Measurements from ENCODE around the gene C1orf174. TPM values are rescaled to one million over a fixed set of nuclear protein-coding genes. Genes with fewer than 3 reads are reported as not detected.

C1orf174 gene
- total and polyA plus RNA-seq, 11 donors, result 7.9 to 16.4 (median 11.3) TPM

DNA sequence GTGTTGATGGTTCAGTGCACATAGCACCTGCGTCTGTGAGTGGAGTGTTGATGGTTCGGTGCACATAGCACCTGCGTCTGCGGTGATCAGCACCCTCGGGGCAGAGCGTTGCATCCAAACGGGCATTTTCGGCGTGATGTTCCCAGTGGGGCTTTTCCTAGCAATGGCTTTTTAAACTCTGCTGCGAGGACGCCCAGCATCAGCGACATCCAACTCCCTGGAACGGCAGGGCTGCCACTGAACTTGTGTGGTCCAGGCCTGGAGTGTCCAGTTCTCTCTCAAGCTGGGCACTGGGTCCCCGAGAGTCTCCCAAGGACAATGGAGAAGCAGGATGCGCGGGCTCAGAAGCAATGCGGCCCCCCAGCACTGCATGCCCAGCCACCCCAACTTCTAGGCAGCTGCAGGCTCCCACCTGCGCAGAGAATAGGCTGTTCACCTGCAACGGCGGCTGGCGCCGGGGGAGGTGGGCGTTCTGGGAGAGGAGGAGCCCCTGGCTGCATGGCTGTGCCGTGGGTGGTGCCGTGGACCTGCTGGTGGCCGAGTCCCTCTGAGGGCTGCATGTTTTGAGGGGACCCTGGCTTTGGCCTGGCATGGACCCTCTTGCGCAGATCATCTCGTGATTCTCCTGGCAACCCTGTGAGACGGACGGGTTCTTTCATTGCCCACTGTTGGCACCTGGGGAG is 10.1 kb upstream of the C1orf174 start:
- 82 to 85% (median 84%) methylated on average over 27 to 30 of the region's 30 CpGs for WGBS, 4 donors
- ATAC-seq, result no peak

DNA sequence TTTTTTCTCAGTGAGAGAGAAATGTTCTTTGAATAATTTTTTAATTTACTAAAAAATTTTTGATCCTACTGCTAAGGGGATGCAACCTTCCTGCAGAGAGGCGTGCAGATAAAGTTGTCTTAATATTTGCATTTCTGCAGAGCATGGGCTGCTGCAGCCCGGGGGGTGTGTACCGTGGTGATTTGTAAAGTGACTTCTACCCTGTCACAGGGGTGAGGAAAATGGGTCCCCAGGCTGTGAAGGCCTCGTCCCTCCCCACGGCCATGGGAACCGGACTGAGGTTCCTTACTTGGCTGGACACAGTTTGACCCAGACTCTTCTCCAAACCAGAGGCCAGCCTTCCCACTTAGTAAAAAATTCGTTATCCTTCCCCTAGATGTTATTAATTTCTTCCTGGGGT is 9.5 kb upstream of the C1orf174 start:
- ATAC-seq (no peak), DNase-seq (no peak)
- Histone ChIP-seq H3K4me1 (peaks cover 0 to 7% (median 0%) of the 10 kb centered on the region in 12 donors), H3K4me3 (no peak overlapping the region), H3K27ac (no peak overlapping the region), H3K9me3 (no peaks in the 10 kb centered on the region), H3K27me3 (peaks cover 0 to 37% (median 14%) of the 10 kb centered on the region in 9 donors), H3K36me3 (no peaks in the 10 kb centered on the region)
- 57 to 78% (median 73%) methylated on average over 7 of the region's 7 CpGs for WGBS, 4 donors
- TF ChIP-seq, protein P1, sequence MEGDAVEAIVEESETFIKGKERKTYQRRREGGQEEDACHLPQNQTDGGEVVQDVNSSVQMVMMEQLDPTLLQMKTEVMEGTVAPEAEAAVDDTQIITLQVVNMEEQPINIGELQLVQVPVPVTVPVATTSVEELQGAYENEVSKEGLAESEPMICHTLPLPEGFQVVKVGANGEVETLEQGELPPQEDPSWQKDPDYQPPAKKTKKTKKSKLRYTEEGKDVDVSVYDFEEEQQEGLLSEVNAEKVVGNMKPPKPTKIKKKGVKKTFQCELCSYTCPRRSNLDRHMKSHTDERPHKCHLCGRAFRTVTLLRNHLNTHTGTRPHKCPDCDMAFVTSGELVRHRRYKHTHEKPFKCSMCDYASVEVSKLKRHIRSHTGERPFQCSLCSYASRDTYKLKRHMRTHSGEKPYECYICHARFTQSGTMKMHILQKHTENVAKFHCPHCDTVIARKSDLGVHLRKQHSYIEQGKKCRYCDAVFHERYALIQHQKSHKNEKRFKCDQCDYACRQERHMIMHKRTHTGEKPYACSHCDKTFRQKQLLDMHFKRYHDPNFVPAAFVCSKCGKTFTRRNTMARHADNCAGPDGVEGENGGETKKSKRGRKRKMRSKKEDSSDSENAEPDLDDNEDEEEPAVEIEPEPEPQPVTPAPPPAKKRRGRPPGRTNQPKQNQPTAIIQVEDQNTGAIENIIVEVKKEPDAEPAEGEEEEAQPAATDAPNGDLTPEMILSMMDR (IDR thresholded peaks at IDR 0.05), result no peak
- TF ChIP-seq POLR2A (IDR thresholded peaks at IDR 0.05), result no peak
- intact Hi-C loops (cut with DNase I), result loop anchor here in 7 of 10 donors (5.0 to 10.0 kb wide), 8 partner anchors 743 to 1838 kb away; partner anchors contain the start of genes AJAP1 (in 3 of the 7) and FAAP20 (in 1 of the 7)

More for the DNA sequence above, 10.1 kb upstream of the C1orf174 start:
- H3K9me3 ChIP-seq, result no peaks in the 10 kb centered on the region
- H3K27me3 ChIP-seq, result peaks cover 0 to 37% (median 14%) of the 10 kb centered on the region in 9 donors
- H3K27ac ChIP-seq, result no peak overlapping the region
- TF ChIP-seq, protein P1 (IDR thresholded peaks at IDR 0.05), result no peak
- TF ChIP-seq POLR2A (IDR thresholded peaks at IDR 0.05), result no peak
- H3K4me3 ChIP-seq, result no peak overlapping the region
- H3K36me3 ChIP-seq, result no peaks in the 10 kb centered on the region
- DNase-seq, result no peak
- H3K4me1 ChIP-seq, result peaks cover 0 to 7% (median 0%) of the 10 kb centered on the region in 12 donors
- intact Hi-C loops (cut with DNase I), result loop anchor here in 6 of 10 donors (5.0 to 10.0 kb wide), 7 partner anchors 742 to 1837 kb away; partner anchors contain the start of gene AJAP1 (in 3 of the 6)

DNA sequence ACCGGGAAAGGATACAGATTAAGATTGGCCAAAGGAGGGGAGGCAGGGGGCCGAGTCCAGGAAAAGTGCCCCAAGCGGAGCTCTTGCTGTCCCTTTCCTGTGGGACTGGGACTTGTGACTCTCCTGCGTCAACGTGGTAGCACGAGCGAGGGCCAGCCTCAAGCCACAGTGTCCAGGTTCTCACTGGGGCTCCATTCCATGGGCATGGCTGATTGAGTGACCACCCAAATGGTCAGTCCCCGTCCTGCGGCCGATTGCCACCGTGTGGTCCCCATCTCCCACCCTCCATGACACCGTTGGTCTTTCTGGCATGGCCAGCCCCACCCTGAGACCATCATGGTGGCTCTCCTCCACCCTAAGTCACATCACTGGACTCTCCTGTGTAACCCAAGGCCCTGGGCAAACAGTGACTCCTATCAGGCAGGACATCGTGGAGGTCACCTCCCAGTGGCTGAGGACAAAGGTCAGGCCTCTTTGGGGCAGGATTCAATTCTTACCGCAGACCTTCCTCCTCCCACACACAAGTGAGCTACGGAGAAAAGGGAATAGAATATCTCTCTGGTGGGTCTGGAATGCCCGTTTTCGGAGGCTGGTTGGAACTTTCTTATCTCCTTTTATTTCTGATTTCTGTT is 8.9 kb upstream of the C1orf174 start:
- ATAC-seq, result no peak

More for the DNA sequence above, 8.9 kb upstream of the C1orf174 start:
- TF ChIP-seq, protein P1 (IDR thresholded peaks at IDR 0.05), result no peak
- TF ChIP-seq POLR2A (IDR thresholded peaks at IDR 0.05), result no peak
- Histone ChIP-seq H3K27me3 (peaks cover 0 to 37% (median 14%) of the 10 kb centered on the region in 9 donors), H3K4me3 (no peak overlapping the region), H3K4me1 (peaks cover 0 to 7% (median 0%) of the 10 kb centered on the region in 12 donors), H3K27ac (no peak overlapping the region), H3K36me3 (no peaks in the 10 kb centered on the region), H3K9me3 (no peaks in the 10 kb centered on the region)
- 67 to 74% (median 71%) methylated on average over 17 of the region's 17 CpGs for WGBS, 4 donors
- DNase-seq, result no peak
- intact Hi-C loops (cut with DNase I), result loop anchor here in 2 of 10 donors (10.0 kb wide), 2 partner anchors 1714 to 1836 kb away; partner anchors contain the start of gene FAAP20 (in 1 of the 2)

Data from heart left ventricle (tissue), 16 donors.